ENCODE measurements around the gene CYBRD1.
"Not testable (repeated sequence)": the region's sequence is repeated elsewhere in the genome, so short reads cannot be mapped to it uniquely, and the experiment has no call there.

The CYBRD1 gene

GRCh38 chr2:171516793-171517192, 5.5 kb upstream of the CYBRD1 start:
- no peak for DNase-seq

GRCh38 chr2:171520471-171520870, 1.8 kb upstream of the CYBRD1 start:
- no peak for DNase-seq

- DNase-seq: no peak
These were observed 768 bp upstream of the CYBRD1 start for GRCh38 chr2:171521361-171522051.

- no peak for DNase-seq
These were observed 464 bp downstream of the CYBRD1 start for GRCh38 chr2:171522788-171523087.

- no peak for DNase-seq
These were observed 1.1 kb downstream of the CYBRD1 start for GRCh38 chr2:171523088-171524017.

GRCh38 chr2:171524018-171524401, 1.7 kb downstream of the CYBRD1 start:
- DNase-seq: no peak

GRCh38 chr2:171529914-171530313, 7.6 kb downstream of the CYBRD1 start:
- no peak for DNase-seq

- no peak for DNase-seq
These were observed 8.1 kb downstream of the CYBRD1 start for GRCh38 chr2:171530378-171530777.

GRCh38 chr2:171530859-171531258, 8.6 kb downstream of the CYBRD1 start:
- DNase-seq: not testable (repeated sequence)

- no peak for DNase-seq
These were observed 9.0 kb downstream of the CYBRD1 start for GRCh38 chr2:171531291-171531690.

GRCh38 chr2:171531836-171532450, 9.7 kb downstream of the CYBRD1 start:
- DNase-seq: no peak

GRCh38 chr2:171533331-171533730, 11.1 kb downstream of the CYBRD1 start:
- DNase-seq: no peak

- DNase-seq: not testable (repeated sequence)
These were observed 13.3 kb downstream of the CYBRD1 start for GRCh38 chr2:171535528-171535927.

GRCh38 chr2:171540437-171540836, 18.2 kb downstream of the CYBRD1 start:
- DNase-seq: no peak

GRCh38 chr2:171541202-171541887, 19.1 kb downstream of the CYBRD1 start:
- peak; percentile 16 for DNase-seq

GRCh38 chr2:171545086-171545485, 22.8 kb downstream of the CYBRD1 start:
- DNase-seq: no peak

GRCh38 chr2:171547256-171547655, 25.0 kb downstream of the CYBRD1 start:
- DNase-seq: no peak

- DNase-seq: no peak
These were observed 25.4 kb downstream of the CYBRD1 start for GRCh38 chr2:171547720-171548119.

GRCh38 chr2:171550613-171551012, 28.3 kb downstream of the CYBRD1 start:
- DNase-seq: no peak

GRCh38 chr2:171551836-171552235, 29.6 kb downstream of the CYBRD1 start:
- no peak for DNase-seq

- no peak for DNase-seq
These were observed 31.0 kb downstream of the CYBRD1 start for GRCh38 chr2:171553236-171553635.

GRCh38 chr2:171553858-171554257, 31.6 kb downstream of the CYBRD1 start:
- DNase-seq: peak; percentile 55

GRCh38 chr2:171554991-171555615, 32.8 kb downstream of the CYBRD1 start:
- DNase-seq: no peak
